WTC11 (cell line): Measurements from ENCODE around the gene TTC33.

Experiments
- CREB1 ChIP-seq: sonication (generic); formaldehyde crosslinking; IDR thresholded peaks from 2 replicates; pipeline ENCODE4 v1.8.0; 2023; ENCODE audit warnings: mild to moderate bottlenecking, missing genetic modification reagents
- CTCF ChIP-seq: fragments of 200-600 bp; IDR thresholded peaks from 2 replicates; pipeline ENCODE4 v1.8.0; 2022; ENCODE audit warnings: antibody characterized with exemption
- ETV6 ChIP-seq: sonication (generic); formaldehyde crosslinking; IDR thresholded peaks from 2 replicates; pipeline ENCODE4 v1.8.1; 2022; ENCODE audit warnings: mild to moderate bottlenecking, missing genetic modification reagents
- FOXP4 ChIP-seq: sonication (generic); formaldehyde crosslinking; IDR thresholded peaks from 2 replicates; pipeline ENCODE4 v1.8.0; 2022; ENCODE audit warnings: mild to moderate bottlenecking, missing genetic modification reagents
- ZNF121 ChIP-seq: sonication (generic); formaldehyde crosslinking; IDR thresholded peaks from 2 replicates; pipeline ENCODE4 v1.8.0; 2023; ENCODE audit warnings: missing genetic modification reagents

GRCh38 chr5:40674661-40675235 is 81.0 kb downstream of the TTC33 start:
- TF ChIP-seq FOXP4 (CRISPR knock-in tag) (no peak), CREB1 (no peak), ZNF121 (CRISPR knock-in tag) (no peak), CTCF (no peak), ETV6 (CRISPR knock-in tag) (no peak)
